ENCODE data around the gene SFTPD. TPM values are rescaled to one million over a fixed set of nuclear protein-coding genes. Genes with fewer than 3 reads are reported as not detected.

The SFTPD gene
- total and polyA plus RNA-seq, 10 of the 15 experiments (the other 5 are each of a cell fraction or from before 2014, with no cell fraction given), result 0.31 TPM; not detected in 9

DNA sequence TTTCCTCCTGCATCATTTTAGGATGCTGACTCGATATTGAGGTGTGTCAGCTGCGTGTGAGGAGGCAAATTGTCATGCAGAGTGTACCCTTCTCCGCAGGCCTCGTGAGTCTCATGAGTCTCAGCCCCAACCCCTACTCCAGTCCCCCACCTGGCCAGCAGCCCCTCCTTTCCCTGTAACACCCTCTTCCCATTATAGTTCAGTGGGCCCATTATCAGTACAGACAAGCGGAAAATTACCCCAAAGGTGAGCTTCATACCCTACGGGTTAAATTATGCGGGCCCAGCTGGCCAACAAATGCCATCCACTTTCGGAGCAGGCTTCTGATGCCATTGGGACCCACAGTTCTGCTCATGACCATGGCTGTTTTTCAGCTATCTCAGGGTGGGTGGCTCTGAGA lies 25.2 kb downstream of the SFTPD start (continued):
- TF ChIP-seq CUX1 (IDR thresholded peaks at IDR 0.05; ENCODE audit: insufficient replicate concordance, low read depth, low read length), result no peak

- FAIRE-seq, result no peak
- in situ Hi-C loops (cut with MboI), result no loop called here
- H3K4me3 ChIP-seq, result no peak overlapping the region
- no peak for DNase-seq (ENCODE audit: low read depth, low spot score)
- no peaks in the 10 kb centered on the region for H3K36me3 ChIP-seq (ENCODE audit: control insufficient read depth in 2 of 2, insufficient read depth in 2 of 2, low read length in 1 of 2)
- ChIA-PET CTCF (no interaction called here), POLR2A (no interaction called here), SMC1A (ENCODE audit: uncharacterized antibody, unreplicated experiment) (interaction anchor here (0.5 kb wide), 1 partner anchor 977 kb away, joined by 3 read pairs; no protein-coding TSS in a partner anchor), RAD21 (ENCODE audit: unreplicated experiment) (no interaction called here)
- WGBS (ENCODE audit: insufficient coverage, insufficient replicate concordance, low lambda C conversion rate, missing lambda C conversion rate), result 65% methylated on average over 3 of the region's 3 CpGs
- H4K20me1 ChIP-seq (ENCODE audit: control insufficient read depth, insufficient read depth), result no peaks in the 10 kb centered on the region
- intact Hi-C loops (cut with micrococcal nuclease; ENCODE audit: unreplicated experiment), result no loop called here
- no peak overlapping the region for H3K9ac ChIP-seq (ENCODE audit: control insufficient read depth, insufficient read depth, low read length)
- BruUV-seq (replicated peaks), result no TSS peak
- no peak for ATAC-seq
- peaks cover 0 to 1% of the 10 kb centered on the region in 2 experiments; a peak in 2 of 4 replicates for H3K27me3 ChIP-seq (replicated peaks in 1 of 2; ENCODE audit: control insufficient read depth in 2 of 2, insufficient read depth in 2 of 2, low read length in 1 of 2)
- H3K79me2 ChIP-seq (ENCODE audit: control insufficient read depth, insufficient read depth, low read length), result no peaks in the 10 kb centered on the region
- H3K27ac ChIP-seq (ENCODE audit: control insufficient read depth, insufficient read depth), result no peak overlapping the region
- H3K4me1 ChIP-seq (ENCODE audit: control insufficient read depth, insufficient read depth, low read length), result no peaks in the 10 kb centered on the region
- no peak overlapping the region for H3K4me2 ChIP-seq (ENCODE audit: control insufficient read depth, insufficient read depth)
- no peaks in the 10 kb centered on the region for H3K9me3 ChIP-seq (replicated peaks; ENCODE audit: control insufficient read depth, insufficient read depth, low read length)
- H2AFZ ChIP-seq (ENCODE audit: control insufficient read depth, low read depth, low read length), result no peak overlapping the region
- no peak for TF ChIP-seq ATF3 (IDR thresholded peaks at IDR 0.05; ENCODE audit: borderline replicate concordance, extremely low read depth, low read depth, low read length)
- TF ChIP-seq SIX5 (IDR thresholded peaks at IDR 0.05; ENCODE audit: low read depth, low read length, severe bottlenecking), result no peak
- no peak for TF ChIP-seq ZNF274 (IDR thresholded peaks at IDR 0.05; ENCODE audit: insufficient read depth, insufficient read length)
- no peak for TF ChIP-seq WRNIP1 (IDR thresholded peaks at IDR 0.05; ENCODE audit: borderline replicate concordance, low read depth, low read length)
- TF ChIP-seq NFIC (IDR thresholded peaks at IDR 0.05; ENCODE audit: low read depth, low read length), result no peak
- no peak for TF ChIP-seq EED (IDR thresholded peaks at IDR 0.05; ENCODE audit: low read depth)
- TF ChIP-seq ATF7 (IDR thresholded peaks at IDR 0.05; ENCODE audit: low read depth), result no peak
- no peak for TF ChIP-seq USF1 (IDR thresholded peaks at IDR 0.05; ENCODE audit: borderline replicate concordance, extremely low read length, insufficient read depth, low read depth, low read length)
- no peak for TF ChIP-seq SREBF2 (IDR thresholded peaks at IDR 0.05; ENCODE audit: low read length)
- TF ChIP-seq TBL1XR1 (IDR thresholded peaks at IDR 0.05; ENCODE audit: low read depth, low read length), result no peak
- TF ChIP-seq BCL11A (IDR thresholded peaks at IDR 0.05; ENCODE audit: low read depth, low read length), result no peak
- TF ChIP-seq SIN3A (IDR thresholded peaks at IDR 0.05; ENCODE audit: low read depth, low read length), result no peak
- no peak for TF ChIP-seq BCLAF1 (IDR thresholded peaks at IDR 0.05)
- TF ChIP-seq IKZF2 (IDR thresholded peaks at IDR 0.05), result no peak
Observed at GRCh38 chr10:79923145-79923544, 25.8 kb downstream of the SFTPD start.
